ENCODE measurements around the gene CHP1. TPM values are rescaled to one million over a fixed set of nuclear protein-coding genes. Genes with fewer than 3 reads are reported as not detected.
A peak's percentile ranks its signal among the peaks of the same experiment; 100 is the strongest.
"Not testable (repeated sequence)": the region's sequence is repeated elsewhere in the genome, so short reads cannot be mapped to it uniquely, and the experiment has no call there.

CHP1 gene
- total RNA-seq, 4 donors from 2014 or later = 77.9 to 168 (median 132) TPM

- H3K4me3 ChIP-seq = no peak overlapping the region
- H3K9me3 ChIP-seq = no peaks in the 10 kb centered on the region
- no peak for DNase-seq (ENCODE audit: low spot score in 2 of 2)
- TF ChIP-seq CTCF (IDR thresholded peaks at IDR 0.05) = no peak
- no peak for TF ChIP-seq EP300 (IDR thresholded peaks at IDR 0.05)
- no peak for TF ChIP-seq POLR2A (IDR thresholded peaks at IDR 0.05)
- H3K36me3 ChIP-seq = peaks cover 0 to 2% (median 0%) of the 10 kb centered on the region in 3 donors
- H3K27me3 ChIP-seq = no peaks in the 10 kb centered on the region
- H3K27ac ChIP-seq = no peak overlapping the region
- H3K4me1 ChIP-seq = peaks cover 0 to 21% (median 7%) of the 10 kb centered on the region in 4 donors
Measured at GRCh38 chr15:41235929-41236328, 4.9 kb downstream of the CHP1 start.

- no peak overlapping the region for H3K27ac ChIP-seq
- 49 to 75% methylated on average over 5 of the region's 5 CpGs for WGBS, 2 donors
- no peaks in the 10 kb centered on the region for H3K27me3 ChIP-seq
- peaks cover 0 to 7% (median under 1%) of the 10 kb centered on the region in 4 donors for H3K4me1 ChIP-seq
- TF ChIP-seq POLR2A (IDR thresholded peaks at IDR 0.05) (no peak), CTCF (IDR thresholded peaks at IDR 0.05) (no peak), EP300 (IDR thresholded peaks at IDR 0.05) (no peak)
- DNase-seq (ENCODE audit: low spot score in 2 of 2) = no peak
- no peaks in the 10 kb centered on the region for H3K9me3 ChIP-seq
- H3K4me3 ChIP-seq = no peak overlapping the region
- peaks cover 0 to 2% (median 0%) of the 10 kb centered on the region in 3 donors for H3K36me3 ChIP-seq
Measured at GRCh38 chr15:41238100-41238499, 7.0 kb downstream of the CHP1 start.

GRCh38 chr15:41241221-41241964 lies 10.3 kb downstream of the CHP1 start:
- no peak overlapping the region for H3K4me3 ChIP-seq
- whole genome bisulfite sequencing, 2 donors = 67 to 70% methylated on average over 6 of the region's 6 CpGs
- no peaks in the 10 kb centered on the region for H3K4me1 ChIP-seq
- DNase-seq (ENCODE audit: low spot score in 2 of 2) = no peak
- H3K27me3 ChIP-seq = no peaks in the 10 kb centered on the region
- peak overlapping the region in 1 of 4 donors; percentile 22 for H3K27ac ChIP-seq
- peaks cover 0 to 27% (median 0%) of the 10 kb centered on the region in 3 donors for H3K36me3 ChIP-seq
- H3K9me3 ChIP-seq = no peaks in the 10 kb centered on the region
- no peak for TF ChIP-seq CTCF (IDR thresholded peaks at IDR 0.05)
- TF ChIP-seq EP300 (IDR thresholded peaks at IDR 0.05) = no peak
- no peak for TF ChIP-seq POLR2A (IDR thresholded peaks at IDR 0.05)

GRCh38 chr15:41250745-41251144 lies 19.7 kb downstream of the CHP1 start:
- H3K27ac ChIP-seq; DNase-seq (ENCODE audit: low spot score in 2 of 2); H3K9me3 ChIP-seq; H3K27me3 ChIP-seq; H3K4me1 ChIP-seq; H3K4me3 ChIP-seq: not testable (repeated sequence)
- peaks cover 0 to 54% (median 0%) of the 10 kb centered on the region in 3 donors for H3K36me3 ChIP-seq
- WGBS, 2 donors = 77 to 82% methylated on average over 8 of the region's 8 CpGs

- 97 to 98% methylated on average over 5 of the region's 5 CpGs for WGBS, 2 donors
- TF ChIP-seq EP300 (IDR thresholded peaks at IDR 0.05) = no peak
- no peak for TF ChIP-seq CTCF (IDR thresholded peaks at IDR 0.05)
- TF ChIP-seq POLR2A (IDR thresholded peaks at IDR 0.05) = no peak
- Histone ChIP-seq H3K4me3 (no peak overlapping the region), H3K27ac (no peak overlapping the region), H3K27me3 (no peaks in the 10 kb centered on the region), H3K4me1 (peaks cover 0 to 5% (median 0%) of the 10 kb centered on the region in 4 donors), H3K9me3 (no peaks in the 10 kb centered on the region), H3K36me3 (peaks cover 0 to 53% (median 0%) of the 10 kb centered on the region in 3 donors)
- no peak for DNase-seq (ENCODE audit: low spot score in 2 of 2)
Measured at GRCh38 chr15:41251411-41251810, 20.3 kb downstream of the CHP1 start.
